K562 (cell line): ENCODE results near the gene ATP2A3. TPM values are rescaled to one million over a fixed set of nuclear protein-coding genes. Genes with fewer than 3 reads are reported as not detected.
A peak's percentile ranks its signal among the peaks of the same experiment; 100 is the strongest.

Experiments
- CHD1 ChIP-seq: fragments of 200-600 bp; sonication (generic); IDR thresholded peaks from one replicate; pipeline ENCODE4 v1.6.1; 2012; ENCODE audit warnings: mild to moderate bottlenecking, moderate library complexity, low read length, inconsistent platforms
- ELF1 ChIP-seq: fragments of 200-800 bp; sonication (Bioruptor generic); IDR thresholded peaks from 2 replicates; pipeline ENCODE4 v1.6.1; 2016; ENCODE audit warnings: missing genetic modification characterization, missing compliant biosample characterization
- ELF2 ChIP-seq: fragments of 250-450 bp; sonication (Bioruptor Pico); IDR thresholded peaks from 2 replicates; pipeline ENCODE4 v1.5.0; 2021; ENCODE audit warnings: mild to moderate bottlenecking
- KDM5B ChIP-seq: fragments of 200-600 bp; sonication (generic); IDR thresholded peaks from 2 replicates; pipeline ENCODE4 v1.6.1; 2012; ENCODE audit warnings: low read depth, mild to moderate bottlenecking, moderate library complexity, low read length, control low read depth, inconsistent platforms; ENCODE audit not compliant: insufficient replicate concordance
- POLR2AphosphoS5 ChIP-seq: IDR thresholded peaks from 2 replicates; pipeline ENCODE4 v1.6.1; 2011; ENCODE audit warnings: mild to moderate bottlenecking, low read depth, low read length, moderate library complexity; ENCODE audit not compliant: control insufficient read depth, insufficient read depth
- SAP30 ChIP-seq: fragments of 200-600 bp; sonication (generic); IDR thresholded peaks from 2 replicates; pipeline ENCODE4 v1.6.1; 2012; ENCODE audit warnings: borderline replicate concordance, low read depth, mild to moderate bottlenecking, moderate library complexity, low read length, control low read depth, inconsistent platforms; ENCODE audit not compliant: insufficient read depth, poor library complexity, severe bottlenecking
- ZNF318 ChIP-seq, 2 experiments: fragments of 450-650 bp; IDR thresholded peaks; 2 replicates each; pipeline ENCODE4 v1.6.1; 2016; ENCODE audit warnings: mild to moderate bottlenecking in 2 of 2, borderline replicate concordance in 1 of 2, low read depth in 1 of 2, moderate library complexity in 1 of 2
- ZNF561 ChIP-seq: fragments of 450-650 bp; formaldehyde crosslinking; conservative IDR thresholded peaks from 2 replicates; pipeline ENCODE4 v1.4.0; 2020; ENCODE audit warnings: mild to moderate bottlenecking, moderate library complexity
- ZNF586 ChIP-seq: fragments of 450-650 bp; formaldehyde crosslinking; conservative IDR thresholded peaks from 2 replicates; pipeline ENCODE4 v1.4.0; 2020; ENCODE audit warnings: mild to moderate bottlenecking, moderate library complexity
- ZNF830 ChIP-seq: fragments of 250-450 bp; sonication (Bioruptor Pico); IDR thresholded peaks from 2 replicates; pipeline ENCODE4 v1.5.0; 2021; ENCODE audit warnings: mild to moderate bottlenecking
- polyA plus RNA-seq, 8 experiments: library from polyadenylated mRNA; depleted of rRNA in 4 of 8; stranded (reverse) in 5 of 8; unstranded in 3 of 8; fragments of >200 nt; fragmentation: Nextera tagmentation in 2 of 8; fragmentation: Illumina TruSeq in 1 of 8; extraction: Ambion mirVana in 2 of 8; extraction: Trizol in 1 of 8; gene quantifications; 2 replicates each; pipeline versions ENCODE4 v1.2.1 to v1.2.3, GENCODE V29; 2011 to 2014; ENCODE audit warnings: inconsistent platforms in 1 of 8, missing spikeins in 1 of 8
- total RNA-seq, 7 experiments: library from RNA; depleted of rRNA in 6 of 7; stranded (reverse); fragments of >200 nt in 6 of 7; fragmentation: Illumina TruSeq in 2 of 7; extraction: Trizol in 2 of 7; gene quantifications; 2 replicates each; pipeline versions ENCODE4 v1.2.1 to v1.2.3, GENCODE V29; 2011 to 2021; ENCODE audit warnings: low replicate concordance in 1 of 7
- TF ChIP-seq, protein P1 (sequence below): fragments of 450-650 bp; IDR thresholded peaks from 2 replicates; pipeline ENCODE4 v1.6.1; 2016
- TF ChIP-seq, protein P2 (sequence below): fragments of 250-450 bp; sonication (Bioruptor Pico); IDR thresholded peaks from 2 replicates; pipeline ENCODE4 v1.5.0; 2020; ENCODE audit warnings: mild to moderate bottlenecking, borderline replicate concordance
- TF ChIP-seq, protein P3 (sequence below): fragments of 450-650 bp; formaldehyde crosslinking; IDR thresholded peaks from 2 replicates; pipeline ENCODE4 v1.4.0; 2020; ENCODE audit warnings: mild to moderate bottlenecking, moderate library complexity

The ATP2A3 gene
- total and polyA plus RNA-seq, 9 of the 15 experiments (the other 6 are each of a cell fraction or from before 2014, with no cell fraction given): 0.65 to 103 (median 31.3) TPM

DNA sequence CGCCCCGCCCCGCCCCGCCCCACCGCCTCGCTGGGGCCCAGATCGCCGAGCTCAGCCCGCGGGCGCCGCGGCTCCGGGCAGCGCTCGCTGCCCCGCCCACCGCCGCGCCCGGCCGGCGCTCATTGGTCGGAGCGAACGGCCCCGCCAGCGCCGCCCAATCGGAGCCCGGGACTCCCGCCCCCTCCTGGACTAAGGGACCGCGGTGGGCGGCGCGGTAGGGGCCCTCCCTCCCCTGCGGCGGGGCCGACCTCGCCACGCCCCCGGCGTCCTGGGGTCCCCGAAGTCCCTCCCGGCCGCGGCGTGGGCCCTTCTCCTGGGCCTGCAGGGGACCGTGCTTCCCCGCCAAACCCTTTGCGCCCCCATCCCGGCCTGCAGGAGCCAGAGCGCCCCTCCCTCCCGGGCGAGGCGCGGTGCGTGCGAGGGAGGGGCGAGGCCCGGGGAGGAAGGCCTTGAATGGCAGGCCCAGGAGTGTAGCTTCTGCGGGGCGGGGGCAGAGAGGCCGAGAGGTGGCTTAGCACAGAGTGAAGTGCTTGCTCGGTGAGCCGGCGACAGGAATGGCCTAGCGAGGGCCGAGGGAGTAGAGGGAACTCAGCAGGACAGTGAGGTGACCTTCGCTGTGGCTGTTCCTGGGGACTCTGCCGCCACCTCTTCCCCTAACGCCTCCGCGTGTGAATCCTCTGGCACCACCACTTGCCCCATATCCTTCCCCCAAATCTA lies 71.1 kb downstream of the ATP2A3 start, which contains the start of gene CAMKK1 (continued):
- TF ChIP-seq ZNF318 (IDR thresholded peaks at IDR 0.05; ENCODE audit: borderline replicate concordance in 1 of 2, low read depth in 1 of 2): no peak
- no peak for TF ChIP-seq ELF1
- peak; percentile 68; the same call in 1 of the 2 replicates for TF ChIP-seq ELF2 (CRISPR knock-in tag)
- no peak for TF ChIP-seq ZNF586 (CRISPR knock-in tag)
- peak; percentile 59 for TF ChIP-seq KDM5B
- TF ChIP-seq, protein P1, sequence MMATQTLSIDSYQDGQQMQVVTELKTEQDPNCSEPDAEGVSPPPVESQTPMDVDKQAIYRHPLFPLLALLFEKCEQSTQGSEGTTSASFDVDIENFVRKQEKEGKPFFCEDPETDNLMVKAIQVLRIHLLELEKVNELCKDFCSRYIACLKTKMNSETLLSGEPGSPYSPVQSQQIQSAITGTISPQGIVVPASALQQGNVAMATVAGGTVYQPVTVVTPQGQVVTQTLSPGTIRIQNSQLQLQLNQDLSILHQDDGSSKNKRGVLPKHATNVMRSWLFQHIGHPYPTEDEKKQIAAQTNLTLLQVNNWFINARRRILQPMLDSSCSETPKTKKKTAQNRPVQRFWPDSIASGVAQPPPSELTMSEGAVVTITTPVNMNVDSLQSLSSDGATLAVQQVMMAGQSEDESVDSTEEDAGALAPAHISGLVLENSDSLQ: peak; percentile 96
- 0 out of 2 replicates have a peak, but pooled peaks have one; percentile 16 for TF ChIP-seq POLR2AphosphoS5
- no peak for TF ChIP-seq SAP30
- no peak for TF ChIP-seq CHD1
- TF ChIP-seq, protein P2, sequence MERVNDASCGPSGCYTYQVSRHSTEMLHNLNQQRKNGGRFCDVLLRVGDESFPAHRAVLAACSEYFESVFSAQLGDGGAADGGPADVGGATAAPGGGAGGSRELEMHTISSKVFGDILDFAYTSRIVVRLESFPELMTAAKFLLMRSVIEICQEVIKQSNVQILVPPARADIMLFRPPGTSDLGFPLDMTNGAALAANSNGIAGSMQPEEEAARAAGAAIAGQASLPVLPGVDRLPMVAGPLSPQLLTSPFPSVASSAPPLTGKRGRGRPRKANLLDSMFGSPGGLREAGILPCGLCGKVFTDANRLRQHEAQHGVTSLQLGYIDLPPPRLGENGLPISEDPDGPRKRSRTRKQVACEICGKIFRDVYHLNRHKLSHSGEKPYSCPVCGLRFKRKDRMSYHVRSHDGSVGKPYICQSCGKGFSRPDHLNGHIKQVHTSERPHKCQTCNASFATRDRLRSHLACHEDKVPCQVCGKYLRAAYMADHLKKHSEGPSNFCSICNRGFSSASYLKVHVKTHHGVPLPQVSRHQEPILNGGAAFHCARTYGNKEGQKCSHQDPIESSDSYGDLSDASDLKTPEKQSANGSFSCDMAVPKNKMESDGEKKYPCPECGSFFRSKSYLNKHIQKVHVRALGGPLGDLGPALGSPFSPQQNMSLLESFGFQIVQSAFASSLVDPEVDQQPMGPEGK (CRISPR knock-in tag): no peak; the same call in 1 of the 2 replicates
- no peak for TF ChIP-seq ZNF561
- TF ChIP-seq, protein P3, sequence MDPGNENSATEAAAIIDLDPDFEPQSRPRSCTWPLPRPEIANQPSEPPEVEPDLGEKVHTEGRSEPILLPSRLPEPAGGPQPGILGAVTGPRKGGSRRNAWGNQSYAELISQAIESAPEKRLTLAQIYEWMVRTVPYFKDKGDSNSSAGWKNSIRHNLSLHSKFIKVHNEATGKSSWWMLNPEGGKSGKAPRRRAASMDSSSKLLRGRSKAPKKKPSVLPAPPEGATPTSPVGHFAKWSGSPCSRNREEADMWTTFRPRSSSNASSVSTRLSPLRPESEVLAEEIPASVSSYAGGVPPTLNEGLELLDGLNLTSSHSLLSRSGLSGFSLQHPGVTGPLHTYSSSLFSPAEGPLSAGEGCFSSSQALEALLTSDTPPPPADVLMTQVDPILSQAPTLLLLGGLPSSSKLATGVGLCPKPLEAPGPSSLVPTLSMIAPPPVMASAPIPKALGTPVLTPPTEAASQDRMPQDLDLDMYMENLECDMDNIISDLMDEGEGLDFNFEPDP (CRISPR knock-in tag): no peak
- peak; percentile 78; the same call in 1 of the 2 replicates for TF ChIP-seq ZNF830 (CRISPR knock-in tag)
